ENCODE results near the gene TTC3. TPM values are rescaled to one million over a fixed set of nuclear protein-coding genes. Genes with fewer than 3 reads are reported as not detected.

Gene TTC3
- total RNA-seq, 3 donors from 2014 or later, result 179 to 269 (median 249) TPM

- no peak for DNase-seq (ENCODE audit: low spot score in 2 of 2)
- H3K4me1 ChIP-seq, result no peaks in the 10 kb centered on the region
- peaks cover 2% of the 10 kb centered on the region for H3K36me3 ChIP-seq
- intact Hi-C loops (cut with DNase I; ENCODE audit: low total_unique reads), result no loop called here
- TF ChIP-seq POLR2A (IDR thresholded peaks at IDR 0.05) (no peak), POLR2AphosphoS5 (IDR thresholded peaks at IDR 0.05) (no peak), CTCF (IDR thresholded peaks at IDR 0.05) (no peak)
- no peak overlapping the region for H3K4me3 ChIP-seq
- no peaks in the 10 kb centered on the region for H3K27me3 ChIP-seq
- no peaks in the 10 kb centered on the region for H3K9me3 ChIP-seq
- H3K27ac ChIP-seq, result no peak overlapping the region
Measured at GRCh38 chr21:37146320-37147235, 73.5 kb downstream of the TTC3 start.

- Histone ChIP-seq H3K4me3 (no peak overlapping the region), H3K27ac (no peak overlapping the region), H3K27me3 (no peaks in the 10 kb centered on the region), H3K9me3 (no peaks in the 10 kb centered on the region), H3K4me1 (no peaks in the 10 kb centered on the region), H3K36me3 (peaks cover 2% of the 10 kb centered on the region)
- TF ChIP-seq POLR2AphosphoS5 (IDR thresholded peaks at IDR 0.05) (no peak), CTCF (IDR thresholded peaks at IDR 0.05) (no peak), POLR2A (IDR thresholded peaks at IDR 0.05) (no peak)
- intact Hi-C loops (cut with DNase I; ENCODE audit: low total_unique reads), result no loop called here
- no peak for DNase-seq (ENCODE audit: low spot score in 2 of 2)
Measured at GRCh38 chr21:37149411-37149810, 76.4 kb downstream of the TTC3 start.

GRCh38 chr21:37153196-37153934 lies 80.3 kb downstream of the TTC3 start:
- no peak overlapping the region for H3K27ac ChIP-seq

GRCh38 chr21:37153935-37154350 lies 80.9 kb downstream of the TTC3 start:
- no peak overlapping the region for H3K27ac ChIP-seq
- H3K4me1 ChIP-seq, result no peaks in the 10 kb centered on the region
- intact Hi-C loops (cut with DNase I; ENCODE audit: low total_unique reads), result no loop called here
- no peaks in the 10 kb centered on the region for H3K27me3 ChIP-seq
- no peak for TF ChIP-seq CTCF (IDR thresholded peaks at IDR 0.05)
- no peak for TF ChIP-seq POLR2A (IDR thresholded peaks at IDR 0.05)
- TF ChIP-seq POLR2AphosphoS5 (IDR thresholded peaks at IDR 0.05), result no peak
- no peak for DNase-seq (ENCODE audit: low spot score in 2 of 2)
- no peaks in the 10 kb centered on the region for H3K36me3 ChIP-seq
- H3K4me3 ChIP-seq, result no peak overlapping the region
- H3K9me3 ChIP-seq, result no peaks in the 10 kb centered on the region

More at GRCh38 chr21:37153196-37153934, 80.3 kb downstream of the TTC3 start:
- no peak for TF ChIP-seq POLR2A (IDR thresholded peaks at IDR 0.05)
- no peak for TF ChIP-seq POLR2AphosphoS5 (IDR thresholded peaks at IDR 0.05)
- TF ChIP-seq CTCF (IDR thresholded peaks at IDR 0.05), result no peak
- no peak for DNase-seq (ENCODE audit: low spot score in 2 of 2)
- intact Hi-C loops (cut with DNase I; ENCODE audit: low total_unique reads), result no loop called here
- Histone ChIP-seq H3K9me3 (no peaks in the 10 kb centered on the region), H3K4me1 (no peaks in the 10 kb centered on the region), H3K4me3 (no peak overlapping the region), H3K36me3 (no peaks in the 10 kb centered on the region), H3K27me3 (no peaks in the 10 kb centered on the region)

GRCh38 chr21:37155186-37155585 lies 82.1 kb downstream of the TTC3 start:
- no peaks in the 10 kb centered on the region for H3K36me3 ChIP-seq
- no peaks in the 10 kb centered on the region for H3K9me3 ChIP-seq
- no peaks in the 10 kb centered on the region for H3K4me1 ChIP-seq
- no peaks in the 10 kb centered on the region for H3K27me3 ChIP-seq
- TF ChIP-seq POLR2A (IDR thresholded peaks at IDR 0.05), result no peak
- no peak for TF ChIP-seq POLR2AphosphoS5 (IDR thresholded peaks at IDR 0.05)
- no peak for TF ChIP-seq CTCF (IDR thresholded peaks at IDR 0.05)
- DNase-seq (ENCODE audit: low spot score in 2 of 2), result no peak
- H3K4me3 ChIP-seq, result no peak overlapping the region
- H3K27ac ChIP-seq, result no peak overlapping the region
- intact Hi-C loops (cut with DNase I; ENCODE audit: low total_unique reads), result no loop called here
